CD8-positive, alpha-beta memory T cell (primary cell): ENCODE data around the gene GTF2F1. TPM values are rescaled to one million over a fixed set of nuclear protein-coding genes. Genes with fewer than 3 reads are reported as not detected.
"Not testable (repeated sequence)": the region's sequence is repeated elsewhere in the genome, so short reads cannot be mapped to it uniquely, and the experiment has no call there.

Experiments used
- CTCF ChIA-PET: fragments of 350-600 bp; sonication (Branson Sonifier 250); formaldehyde crosslinking; loops from one replicate; lab custom pipeline; 2021; ENCODE audit warnings: antibody characterized with exemption; lab: Charles Lee
- POLR2A ChIA-PET: fragments of 350-600 bp; sonication (Branson Sonifier 250); formaldehyde crosslinking; loops from one replicate; lab custom pipeline; 2021; ENCODE audit warnings: antibody characterized with exemption; lab: Charles Lee
- DNase-seq, 5 donors: peaks; one replicate each; pipeline versions ENCODE4 v3.0.0 to v3.0.0-alpha.2; 2020 to 2022; ENCODE audit warnings: mixed read lengths in 1 of 5
- H3K27ac ChIP-seq: one replicate; pipeline ENCODE4 v1.7.0; 2013; ENCODE audit warnings: low read depth, mild to moderate bottlenecking, low read length, moderate library complexity
- H3K27me3 ChIP-seq: 2 replicates; pipeline ENCODE4 v1.7.0; 2013; ENCODE audit warnings: low read length, mild to moderate bottlenecking; ENCODE audit not compliant: insufficient read depth, poor library complexity, severe bottlenecking
- H3K36me3 ChIP-seq: 2 replicates; pipeline ENCODE4 v1.7.0; 2013; ENCODE audit warnings: mild to moderate bottlenecking, low read length, moderate library complexity; ENCODE audit not compliant: insufficient read depth
- H3K4me1 ChIP-seq: 2 replicates; pipeline ENCODE4 v1.7.0; 2013; ENCODE audit warnings: mild to moderate bottlenecking, low read length, moderate library complexity; ENCODE audit not compliant: insufficient read depth
- H3K4me3 ChIP-seq: 2 replicates; pipeline ENCODE4 v1.7.0; 2013; ENCODE audit warnings: mild to moderate bottlenecking, low read length
- H3K9me3 ChIP-seq: 2 replicates; pipeline ENCODE4 v1.7.0; 2013; ENCODE audit warnings: mild to moderate bottlenecking, low read length
- H3K27ac Mint-ChIP-seq, 8 donors: one replicate each; pipeline ENCODE4 v1.8.0; 2020 to 2021; ENCODE audit warnings: mixed read lengths in 8 of 8, mild to moderate bottlenecking in 6 of 8, inconsistent platforms in 3 of 8, moderate library complexity in 3 of 8
- H3K27me3 Mint-ChIP-seq, 2 donors: one replicate each; pipeline ENCODE4 v1.8.0; 2020 to 2021; ENCODE audit warnings: mixed read lengths in 2 of 2, mild to moderate bottlenecking in 1 of 2, moderate library complexity in 1 of 2
- H3K36me3 Mint-ChIP-seq, 3 donors: one replicate each; pipeline ENCODE4 v1.8.0; 2020 to 2021; ENCODE audit warnings: mixed read lengths in 3 of 3, inconsistent platforms in 1 of 3, mild to moderate bottlenecking in 1 of 3
- H3K4me1 Mint-ChIP-seq, 3 donors: one replicate each; pipeline ENCODE4 v1.8.0; 2020 to 2021; ENCODE audit warnings: mixed read lengths in 3 of 3, inconsistent platforms in 1 of 3, mild to moderate bottlenecking in 1 of 3
- H3K4me3 Mint-ChIP-seq, 7 donors: one replicate each; pipeline ENCODE4 v1.8.0; 2020 to 2021; ENCODE audit warnings: mixed read lengths in 7 of 7, mild to moderate bottlenecking in 6 of 7, moderate library complexity in 4 of 7, inconsistent platforms in 2 of 7
- H3K9me3 Mint-ChIP-seq, 5 donors: one replicate each; pipeline ENCODE4 v1.8.0; 2020 to 2022; ENCODE audit warnings: mixed read lengths in 5 of 5, mild to moderate bottlenecking in 3 of 5, moderate library complexity in 2 of 5, inconsistent platforms in 1 of 5
- polyA plus RNA-seq: library from polyadenylated mRNA; unstranded; fragments of 300-500 nt; fragmentation: Illumina TruSeq; gene quantifications from one replicate; pipeline ENCODE4 v1.2.3, GENCODE V29; 2021
- total RNA-seq, 2 experiments: library from RNA; stranded (reverse); gene quantifications; one replicate each; pipeline ENCODE4 v1.2.3, GENCODE V29; 2021

GTF2F1 gene
- total and polyA plus RNA-seq, 3 experiments from 2014 or later: 25.2 to 66.2 (median 63.3) TPM

DNA sequence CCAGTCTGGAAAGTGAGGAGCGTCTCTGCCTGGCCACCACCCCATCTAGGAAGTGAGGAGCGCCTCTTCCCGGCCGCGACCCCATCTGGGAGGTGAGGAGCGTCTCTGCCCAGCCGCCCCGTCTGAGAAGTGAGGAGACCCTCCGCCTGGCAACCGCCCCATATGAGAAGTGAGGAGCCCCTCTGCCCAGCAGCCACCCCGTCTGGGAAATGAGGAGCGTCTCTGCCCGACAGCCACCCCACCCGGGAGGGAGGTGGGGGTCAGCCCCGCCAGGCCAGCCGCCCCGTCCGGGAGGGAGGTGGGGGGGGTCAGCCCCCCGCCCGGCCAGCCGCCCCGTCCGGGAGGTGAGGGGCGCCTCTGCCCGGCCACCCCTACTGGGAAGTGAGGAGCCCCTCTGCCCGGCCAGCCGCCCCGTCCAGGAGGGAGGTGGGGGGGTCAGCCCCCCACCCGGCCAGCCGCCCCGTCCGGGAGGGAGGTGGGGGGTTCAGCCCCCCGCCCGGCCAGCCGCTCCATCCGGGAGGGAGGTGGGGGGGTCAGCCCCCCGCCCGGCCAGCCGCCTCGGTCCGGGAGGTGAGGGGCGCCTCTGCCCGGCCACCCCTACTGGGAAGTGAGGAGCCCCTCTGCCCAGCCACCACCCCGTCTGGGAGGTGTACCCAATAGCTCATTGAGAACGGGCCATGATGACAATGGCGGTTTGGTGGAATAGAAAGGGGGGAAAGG is 37.5 kb downstream of the GTF2F1 start:
- H3K4me3 Mint-ChIP-seq, H3K27ac ChIP-seq, CTCF ChIA-PET, DNase-seq, H3K27ac Mint-ChIP-seq, H3K9me3 ChIP-seq, POLR2A ChIA-PET, H3K4me3 ChIP-seq, H3K27me3 ChIP-seq, H3K4me1 Mint-ChIP-seq, H3K36me3 ChIP-seq, H3K27me3 Mint-ChIP-seq, H3K4me1 ChIP-seq, H3K9me3 Mint-ChIP-seq: not testable (repeated sequence)
- peaks cover 3 to 31% (median 4%) of the 10 kb centered on the region in 3 donors for H3K36me3 Mint-ChIP-seq

DNA sequence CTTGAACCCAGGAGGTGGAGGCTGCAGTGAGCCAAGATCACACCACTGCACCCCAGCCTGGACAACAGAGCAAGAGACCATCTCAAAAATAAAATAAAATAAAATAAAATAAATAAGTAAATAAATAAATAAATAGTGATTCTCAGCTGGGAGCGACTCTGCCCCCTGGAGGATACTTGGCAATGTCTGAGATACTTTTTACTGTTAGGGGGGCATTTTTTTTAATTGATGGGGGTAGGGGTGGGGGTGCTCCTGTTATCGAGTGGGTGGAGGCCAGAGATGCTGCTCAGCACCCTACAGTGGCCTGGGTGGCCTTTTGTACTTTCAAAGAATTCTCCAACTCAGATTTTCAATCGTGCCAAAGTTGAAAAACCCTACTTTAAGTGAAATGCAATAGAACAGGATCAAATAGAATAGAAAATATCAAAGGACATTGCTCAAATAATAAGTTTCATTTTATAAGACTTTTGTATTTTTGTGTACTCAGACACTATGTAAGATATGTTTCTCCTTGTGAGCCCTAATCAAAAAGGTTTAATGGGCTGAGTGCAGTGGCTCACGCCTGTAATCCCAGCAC is 38.8 kb downstream of the GTF2F1 start:
- no peaks in the 10 kb centered on the region for H3K36me3 ChIP-seq

DNA sequence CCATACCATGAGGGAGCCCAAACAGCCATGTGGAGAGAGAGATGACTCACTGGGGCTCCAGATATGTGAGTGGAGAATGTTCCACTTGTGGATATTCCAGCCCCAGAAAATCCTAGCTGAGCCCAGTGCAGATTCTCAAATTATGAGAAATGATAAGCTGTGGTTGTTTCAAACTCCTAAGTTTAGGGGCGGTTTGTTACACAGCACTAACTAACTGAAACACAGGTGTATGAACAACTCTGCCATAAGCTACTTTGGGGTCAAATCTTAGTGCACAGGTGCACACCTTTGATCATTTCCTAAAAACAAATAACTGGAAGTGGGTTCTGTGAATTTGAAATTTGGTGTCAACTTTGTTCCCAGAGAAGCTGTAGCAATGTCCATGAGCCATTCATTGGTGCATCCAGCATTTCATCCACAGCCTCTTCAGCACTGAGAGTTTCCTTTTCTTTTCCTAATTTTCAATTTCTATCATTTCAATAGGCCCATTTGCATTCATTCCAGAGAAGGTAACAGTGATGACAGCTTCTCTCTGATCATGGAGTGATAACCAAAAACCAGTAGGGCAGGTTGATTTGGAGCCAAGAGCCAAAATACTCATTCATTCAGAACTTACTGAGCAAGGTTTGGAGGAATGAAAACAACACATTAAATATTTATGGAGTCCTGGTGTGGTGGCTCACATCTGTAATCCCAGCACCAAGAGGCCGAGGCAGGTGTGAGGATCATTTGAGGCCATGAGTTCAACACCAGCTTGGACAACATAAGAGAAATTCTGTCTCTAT is 40.4 kb downstream of the GTF2F1 start:
- Mint-ChIP-seq H3K4me3 (no peak overlapping the region), H3K27ac (peak overlapping the region in 2 of 8 donors; percentile 17 to 85), H3K27me3 (no peaks in the 10 kb centered on the region), H3K9me3 (no peaks in the 10 kb centered on the region), H3K4me1 (peaks cover 0 to 1% (median 1%) of the 10 kb centered on the region in 3 donors), H3K36me3 (peaks cover 4 to 34% (median 5%) of the 10 kb centered on the region in 3 donors)
- Histone ChIP-seq H3K27me3 (no peaks in the 10 kb centered on the region), H3K9me3 (no peaks in the 10 kb centered on the region), H3K36me3 (no peaks in the 10 kb centered on the region), H3K4me1 (no peaks in the 10 kb centered on the region), H3K4me3 (no peak overlapping the region), H3K27ac (no peak overlapping the region)
- no peak for DNase-seq
- ChIA-PET CTCF (no interaction called here), POLR2A (no interaction called here)

More for the DNA sequence above, 38.8 kb downstream of the GTF2F1 start:
- Mint-ChIP-seq H3K36me3 (peaks cover 3 to 30% (median 4%) of the 10 kb centered on the region in 3 donors), H3K9me3 (no peaks in the 10 kb centered on the region), H3K27ac (no peak overlapping the region), H3K4me1 (peaks cover 0 to 4% (median 1%) of the 10 kb centered on the region in 3 donors), H3K4me3 (no peak overlapping the region), H3K27me3 (no peaks in the 10 kb centered on the region)
- Histone ChIP-seq H3K9me3 (no peaks in the 10 kb centered on the region), H3K27ac (no peak overlapping the region), H3K4me3 (no peak overlapping the region), H3K4me1 (no peaks in the 10 kb centered on the region), H3K27me3 (no peaks in the 10 kb centered on the region)
- no peak for DNase-seq
- CTCF ChIA-PET: no interaction called here
- POLR2A ChIA-PET: no interaction called here

DNA sequence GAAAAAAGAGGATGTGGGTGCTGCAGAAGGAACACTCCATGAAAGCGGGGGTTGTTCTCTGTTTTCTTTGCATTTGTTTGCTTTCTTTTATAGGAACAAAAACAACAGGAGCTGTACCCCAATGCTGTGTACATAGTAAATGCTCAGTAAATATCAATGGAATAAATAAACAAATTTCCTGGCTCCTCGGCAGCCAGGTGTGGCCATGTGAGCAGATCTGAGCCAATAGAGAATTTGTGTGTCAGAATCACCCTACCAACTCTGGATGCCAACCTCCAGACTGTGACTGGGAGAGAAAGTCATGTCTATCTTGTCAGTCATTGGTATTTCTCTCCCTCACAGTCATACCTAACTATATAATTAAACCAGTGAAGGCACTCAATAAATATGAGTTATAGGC is 42.3 kb downstream of the GTF2F1 start:
- H3K9me3 ChIP-seq: no peaks in the 10 kb centered on the region
- CTCF ChIA-PET: no interaction called here
- no peak overlapping the region for H3K4me3 ChIP-seq

DNA sequence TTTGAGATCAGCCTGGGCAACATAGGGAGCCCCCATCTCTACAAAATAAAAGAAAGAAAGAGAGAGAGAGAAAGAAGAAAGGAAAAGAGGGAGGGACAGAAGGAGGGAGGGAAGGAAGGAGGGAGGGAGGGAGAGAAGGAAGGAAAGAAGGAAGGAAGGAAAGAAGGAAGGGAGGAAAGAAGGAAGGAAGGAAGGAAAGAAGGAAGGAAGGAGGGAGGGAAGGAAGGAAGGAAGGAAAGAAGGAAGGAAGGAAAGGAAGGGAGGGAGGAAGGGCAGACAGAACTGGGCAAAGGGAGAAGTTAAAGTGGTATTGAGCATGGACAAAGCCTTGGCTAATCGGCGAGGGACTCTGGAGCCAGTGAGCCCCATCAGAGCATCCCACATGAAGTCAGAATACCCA is 43.7 kb downstream of the GTF2F1 start:
- H3K27me3 ChIP-seq, H3K9me3 Mint-ChIP-seq, H3K27me3 Mint-ChIP-seq, H3K36me3 ChIP-seq, H3K4me3 Mint-ChIP-seq, POLR2A ChIA-PET, H3K4me3 ChIP-seq, H3K27ac ChIP-seq, CTCF ChIA-PET, DNase-seq, H3K9me3 ChIP-seq, H3K27ac Mint-ChIP-seq, H3K4me1 ChIP-seq, H3K4me1 Mint-ChIP-seq: not testable (repeated sequence)
- peaks cover 4 to 37% (median 6%) of the 10 kb centered on the region in 3 donors for H3K36me3 Mint-ChIP-seq

More for the DNA sequence above, 42.3 kb downstream of the GTF2F1 start:
- H3K4me1 Mint-ChIP-seq: peaks cover 0 to 1% (median 0%) of the 10 kb centered on the region in 3 donors
- POLR2A ChIA-PET: no interaction called here
- no peaks in the 10 kb centered on the region for H3K9me3 Mint-ChIP-seq
- H3K36me3 Mint-ChIP-seq: peaks cover 4 to 35% (median 5%) of the 10 kb centered on the region in 3 donors
- peaks cover 0 to 1% of the 10 kb centered on the region in 2 donors for H3K27me3 Mint-ChIP-seq
- H3K27me3 ChIP-seq: no peaks in the 10 kb centered on the region
- no peak for DNase-seq
- H3K36me3 ChIP-seq: no peaks in the 10 kb centered on the region
- H3K4me3 Mint-ChIP-seq: no peak overlapping the region
- no peaks in the 10 kb centered on the region for H3K4me1 ChIP-seq
- H3K27ac Mint-ChIP-seq: no peak overlapping the region
- H3K27ac ChIP-seq: no peak overlapping the region

DNA sequence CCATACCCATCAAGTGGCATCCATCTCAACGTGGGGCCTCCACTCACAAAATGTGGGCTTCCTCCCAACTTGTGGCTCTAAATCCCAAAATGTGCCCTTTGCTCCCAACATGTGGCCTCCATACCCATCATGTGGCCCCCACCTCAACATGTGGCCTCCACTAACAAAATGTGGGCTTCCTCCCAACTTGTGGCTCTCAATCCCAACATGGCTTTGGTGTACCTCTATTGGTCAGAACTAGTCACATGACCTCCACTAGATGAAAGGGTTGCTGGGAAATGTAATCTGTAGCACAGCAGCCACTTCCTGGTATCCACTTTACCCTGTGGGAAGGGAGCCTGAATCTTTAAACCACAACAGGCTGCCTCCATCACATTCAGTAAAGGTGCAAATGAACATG is 49.5 kb downstream of the GTF2F1 start:
- no peaks in the 10 kb centered on the region for H3K27me3 ChIP-seq
- Mint-ChIP-seq H3K4me1 (no peaks in the 10 kb centered on the region), H3K9me3 (no peaks in the 10 kb centered on the region), H3K4me3 (no peak overlapping the region), H3K27me3 (peaks cover 0 to 1% of the 10 kb centered on the region in 2 donors), H3K27ac (no peak overlapping the region), H3K36me3 (peaks cover 2 to 19% (median 7%) of the 10 kb centered on the region in 3 donors)
- no peak overlapping the region for H3K27ac ChIP-seq
- no peaks in the 10 kb centered on the region for H3K9me3 ChIP-seq
- DNase-seq: no peak
- no peaks in the 10 kb centered on the region for H3K4me1 ChIP-seq
- POLR2A ChIA-PET: no interaction called here
- no peak overlapping the region for H3K4me3 ChIP-seq
- CTCF ChIA-PET: no interaction called here
- no peaks in the 10 kb centered on the region for H3K36me3 ChIP-seq

DNA sequence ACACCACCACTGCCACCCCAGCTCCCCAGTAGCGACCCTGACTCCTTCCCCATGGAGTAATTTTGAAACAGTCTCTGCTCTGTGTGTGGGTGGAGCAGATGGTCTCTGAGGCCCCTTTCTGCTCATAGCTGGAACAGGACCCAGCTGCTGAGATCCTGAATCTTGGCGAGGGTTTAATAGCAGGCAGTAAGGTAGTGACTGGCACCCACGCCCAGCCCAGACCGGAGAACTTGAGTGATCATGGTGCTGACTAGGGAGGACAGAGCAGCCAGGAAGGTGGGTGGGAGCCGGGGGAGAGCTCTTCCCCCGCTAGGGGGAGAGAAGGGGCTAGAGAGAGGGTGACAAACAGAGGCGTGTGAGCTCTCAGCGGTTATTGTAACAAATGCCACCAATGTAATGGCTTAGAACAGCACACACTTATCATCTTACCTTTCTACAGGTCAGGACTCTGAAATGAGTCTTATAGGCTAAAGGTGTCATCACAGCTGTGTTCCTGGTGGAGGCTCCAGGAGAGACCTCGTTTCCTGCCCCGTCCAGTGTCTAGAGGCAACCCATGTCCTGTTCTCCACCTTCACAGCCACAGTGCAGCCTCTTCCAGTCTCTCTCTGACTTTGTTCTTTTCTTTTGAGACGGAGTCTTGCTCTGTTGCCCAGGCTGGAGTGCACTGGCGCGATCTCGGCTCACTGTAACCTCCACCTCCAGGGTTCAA is 52.3 kb downstream of the GTF2F1 start:
- Mint-ChIP-seq H3K4me1 (no peaks in the 10 kb centered on the region), H3K4me3 (no peak overlapping the region), H3K27me3 (no peaks in the 10 kb centered on the region), H3K9me3 (no peaks in the 10 kb centered on the region), H3K36me3 (peaks cover 1 to 8% (median 7%) of the 10 kb centered on the region in 3 donors), H3K27ac (peak overlapping the region in 1 of 8 donors; percentile 72)
- H3K4me1 ChIP-seq: no peaks in the 10 kb centered on the region
- H3K27ac ChIP-seq: no peak overlapping the region
- no peak for DNase-seq
- H3K9me3 ChIP-seq: no peaks in the 10 kb centered on the region
- ChIA-PET POLR2A (interaction anchor here (0.6 kb wide), 1 partner anchor 1476 kb away, joined by 5 read pairs; no protein-coding TSS in a partner anchor), CTCF (no interaction called here)
- no peak overlapping the region for H3K4me3 ChIP-seq
- no peaks in the 10 kb centered on the region for H3K27me3 ChIP-seq
- H3K36me3 ChIP-seq: no peaks in the 10 kb centered on the region
